Suprapubic skin (tissue), 4 donors: ENCODE measurements around the gene TMEM91. TPM values are rescaled to one million over a fixed set of nuclear protein-coding genes. Genes with fewer than 3 reads are reported as not detected.

Experiments used
- DNase-seq, 2 donors: peaks; one replicate each; pipeline ENCODE4 v3.0.0-alpha.2; 2019; ENCODE audit warnings: low spot score in 2 of 2
- H3K27ac ChIP-seq: fragments of 200-600 bp; sonication (generic); one replicate; pipeline ENCODE4 v1.5.1; 2019
- H3K27me3 ChIP-seq: fragments of 200-600 bp; sonication (generic); one replicate; pipeline ENCODE4 v1.5.1; 2019
- H3K36me3 ChIP-seq: fragments of 200-600 bp; sonication (generic); one replicate; pipeline ENCODE4 v1.5.1; 2019
- H3K4me1 ChIP-seq: fragments of 200-600 bp; sonication (generic); one replicate; pipeline ENCODE4 v1.5.1; 2019
- H3K4me3 ChIP-seq: fragments of 200-600 bp; sonication (generic); one replicate; pipeline ENCODE4 v1.5.1; 2019; ENCODE audit warnings: mild to moderate bottlenecking
- H3K9me3 ChIP-seq: fragments of 200-600 bp; sonication (generic); one replicate; pipeline ENCODE4 v1.5.1; 2019
- EP300 ChIP-seq: sonication (generic); formaldehyde crosslinking; IDR thresholded peaks from one replicate; pipeline ENCODE4 v1.6.1; 2017; ENCODE audit warnings: antibody characterized with exemption
- POLR2A ChIP-seq, 2 donors: fragments of 450-650 bp; IDR thresholded peaks; one replicate each; pipeline ENCODE4 v1.6.1; 2017; ENCODE audit warnings: antibody characterized with exemption in 2 of 2, mild to moderate bottlenecking in 2 of 2, moderate library complexity in 2 of 2
- POLR2AphosphoS5 ChIP-seq, 3 donors: sonication (generic); formaldehyde crosslinking; IDR thresholded peaks; one replicate each; pipeline ENCODE4 v1.6.1; 2017; ENCODE audit warnings: antibody characterized with exemption in 3 of 3
- WGBS: methylation state at CpG from one replicate; pipeline ENCODE4 v1.1.5; 2018; 5-methylcytosine and 5-hydroxymethylcytosine counted together
- total RNA-seq, 4 donors: library from RNA; depleted of rRNA; stranded (reverse); fragments of >200 nt; gene quantifications; one replicate each; pipeline ENCODE4 v1.1.0, GENCODE V29; 2016
- TF ChIP-seq, protein P1 (sequence below), 2 donors: fragments of 200-600 bp in 1 of 2; fragments of 450-650 bp in 1 of 2; sonication (generic) in 1 of 2; IDR thresholded peaks; one replicate each; pipeline ENCODE4 v1.5.1; 2016 to 2019; ENCODE audit warnings: antibody characterized with exemption in 2 of 2, mild to moderate bottlenecking in 1 of 2, moderate library complexity in 1 of 2

TMEM91 gene
- total RNA-seq, 4 donors from 2014 or later: 29.6 to 109 (median 88.1) TPM

GRCh38 chr19:41421973-41422372, 45.6 kb downstream of the TMEM91 start:
- DNase-seq: no peak
- Histone ChIP-seq H3K4me1 (peaks cover 25% of the 10 kb centered on the region), H3K27me3 (no peaks in the 10 kb centered on the region), H3K4me3 (no peak overlapping the region), H3K9me3 (no peaks in the 10 kb centered on the region), H3K36me3 (peaks cover 85% of the 10 kb centered on the region), H3K27ac (no peak overlapping the region)
- 88% methylated on average over 20 of the region's 20 CpGs for WGBS
- TF ChIP-seq POLR2A (IDR thresholded peaks at IDR 0.05) (no peak), POLR2AphosphoS5 (IDR thresholded peaks at IDR 0.05) (no peak), EP300 (no peak)
- TF ChIP-seq, protein P1, sequence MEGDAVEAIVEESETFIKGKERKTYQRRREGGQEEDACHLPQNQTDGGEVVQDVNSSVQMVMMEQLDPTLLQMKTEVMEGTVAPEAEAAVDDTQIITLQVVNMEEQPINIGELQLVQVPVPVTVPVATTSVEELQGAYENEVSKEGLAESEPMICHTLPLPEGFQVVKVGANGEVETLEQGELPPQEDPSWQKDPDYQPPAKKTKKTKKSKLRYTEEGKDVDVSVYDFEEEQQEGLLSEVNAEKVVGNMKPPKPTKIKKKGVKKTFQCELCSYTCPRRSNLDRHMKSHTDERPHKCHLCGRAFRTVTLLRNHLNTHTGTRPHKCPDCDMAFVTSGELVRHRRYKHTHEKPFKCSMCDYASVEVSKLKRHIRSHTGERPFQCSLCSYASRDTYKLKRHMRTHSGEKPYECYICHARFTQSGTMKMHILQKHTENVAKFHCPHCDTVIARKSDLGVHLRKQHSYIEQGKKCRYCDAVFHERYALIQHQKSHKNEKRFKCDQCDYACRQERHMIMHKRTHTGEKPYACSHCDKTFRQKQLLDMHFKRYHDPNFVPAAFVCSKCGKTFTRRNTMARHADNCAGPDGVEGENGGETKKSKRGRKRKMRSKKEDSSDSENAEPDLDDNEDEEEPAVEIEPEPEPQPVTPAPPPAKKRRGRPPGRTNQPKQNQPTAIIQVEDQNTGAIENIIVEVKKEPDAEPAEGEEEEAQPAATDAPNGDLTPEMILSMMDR (IDR thresholded peaks at IDR 0.05): no peak

- Histone ChIP-seq H3K27me3 (no peaks in the 10 kb centered on the region), H3K27ac (no peak overlapping the region), H3K4me1 (peaks cover 28% of the 10 kb centered on the region), H3K36me3 (peaks cover 81% of the 10 kb centered on the region), H3K4me3 (no peak overlapping the region), H3K9me3 (no peaks in the 10 kb centered on the region)
- no peak for DNase-seq
- 84% methylated on average over 18 of the region's 18 CpGs for WGBS
- TF ChIP-seq, protein P1 (IDR thresholded peaks at IDR 0.05): no peak
- TF ChIP-seq POLR2AphosphoS5 (IDR thresholded peaks at IDR 0.05) (no peak), POLR2A (IDR thresholded peaks at IDR 0.05) (no peak), EP300 (no peak)
Observed at GRCh38 chr19:41422456-41422855, 46.1 kb downstream of the TMEM91 start.

GRCh38 chr19:41422955-41423354, 46.6 kb downstream of the TMEM91 start:
- no peak overlapping the region for H3K4me3 ChIP-seq
- peaks cover 77% of the 10 kb centered on the region for H3K36me3 ChIP-seq
- DNase-seq: no peak
- peaks cover 33% of the 10 kb centered on the region for H3K4me1 ChIP-seq
- 93% methylated on average over 11 of the region's 12 CpGs for WGBS
- no peaks in the 10 kb centered on the region for H3K9me3 ChIP-seq
- no peak overlapping the region for H3K27ac ChIP-seq
- no peaks in the 10 kb centered on the region for H3K27me3 ChIP-seq
- TF ChIP-seq POLR2AphosphoS5 (IDR thresholded peaks at IDR 0.05) (no peak), POLR2A (IDR thresholded peaks at IDR 0.05) (no peak), EP300 (no peak)
- TF ChIP-seq, protein P1 (IDR thresholded peaks at IDR 0.05): no peak

- Histone ChIP-seq H3K27me3 (no peaks in the 10 kb centered on the region), H3K4me1 (peaks cover 44% of the 10 kb centered on the region), H3K36me3 (peaks cover 65% of the 10 kb centered on the region), H3K27ac (no peak overlapping the region), H3K9me3 (no peaks in the 10 kb centered on the region), H3K4me3 (no peak overlapping the region)
- TF ChIP-seq EP300 (no peak), POLR2AphosphoS5 (IDR thresholded peaks at IDR 0.05) (no peak), POLR2A (IDR thresholded peaks at IDR 0.05) (no peak)
- TF ChIP-seq, protein P1 (IDR thresholded peaks at IDR 0.05): no peak
- WGBS: 88% methylated on average over 18 of the region's 21 CpGs
- DNase-seq: no peak
Observed at GRCh38 chr19:41424335-41425173, 48.2 kb downstream of the TMEM91 start.
